ENCODE results near the gene SGK1.

Gene SGK1

GRCh38 chr6:134258849-134259306 lies 59.0 kb downstream of the SGK1 start (continued):
- TF ChIP-seq ZBTB49 (tag by site-specific recombination; IDR thresholded peaks at IDR 0.05; ENCODE audit: low read depth) (no peak), ZSCAN5A (tag by site-specific recombination; IDR thresholded peaks at IDR 0.05) (no peak), ZNF266 (tag by site-specific recombination; IDR thresholded peaks at IDR 0.05; ENCODE audit: low read depth) (no peak), ZNF837 (tag by site-specific recombination; IDR thresholded peaks at IDR 0.05) (no peak), ZNF529 (tag by site-specific recombination; IDR thresholded peaks at IDR 0.05; ENCODE audit: insufficient replicate concordance) (no peak)

GRCh38 chr6:134257516-134257915 lies 60.4 kb downstream of the SGK1 start:
- no peaks in the 10 kb centered on the region for H3K9me3 ChIP-seq (ENCODE audit: control insufficient read depth, insufficient read depth, low read depth, low read length)
- ChIA-PET POLR2A (no interaction called here), CTCF (no interaction called here)
- TF ChIP-seq ZNF211 (tag by site-specific recombination; IDR thresholded peaks at IDR 0.05; ENCODE audit: low read depth) (no peak), SCRT1 (tag by site-specific recombination; IDR thresholded peaks at IDR 0.05; ENCODE audit: borderline replicate concordance) (no peak), HOXD13 (CRISPR knock-in tag; IDR thresholded peaks at IDR 0.05; ENCODE audit: borderline replicate concordance) (no peak), ZNF610 (tag by site-specific recombination; IDR thresholded peaks at IDR 0.05; ENCODE audit: borderline replicate concordance) (no peak), ZNF423 (tag by site-specific recombination; IDR thresholded peaks at IDR 0.05) (no peak), ZNF747 (tag by site-specific recombination; IDR thresholded peaks at IDR 0.05) (no peak), ZNF701 (tag by site-specific recombination; IDR thresholded peaks at IDR 0.05) (no peak), HOXA7 (CRISPR knock-in tag; IDR thresholded peaks at IDR 0.05; ENCODE audit: borderline replicate concordance) (no peak), ZNF518A (tag by site-specific recombination; conservative IDR thresholded peaks at IDR 0.05; ENCODE audit: low read depth) (no peak), ZNF645 (tag by site-specific recombination; IDR thresholded peaks at IDR 0.05) (no peak), ZNF362 (tag by site-specific recombination; IDR thresholded peaks at IDR 0.05) (no peak), ZNF354C (tag by site-specific recombination; IDR thresholded peaks at IDR 0.05; ENCODE audit: borderline replicate concordance, low read depth) (no peak), GLIS1 (tag by site-specific recombination; IDR thresholded peaks at IDR 0.05) (no peak), ZNF837 (tag by site-specific recombination; IDR thresholded peaks at IDR 0.05) (no peak), ZNF777 (tag by site-specific recombination; IDR thresholded peaks at IDR 0.05; ENCODE audit: borderline replicate concordance) (no peak), ZNF366 (tag by site-specific recombination; conservative IDR thresholded peaks at IDR 0.05) (no peak)
- no peaks in the 10 kb centered on the region for H3K36me3 ChIP-seq (ENCODE audit: control insufficient read depth in 2 of 2, insufficient read depth in 1 of 2, low read length in 2 of 2)
- H3K4me1 ChIP-seq (ENCODE audit: control insufficient read depth, insufficient read depth, low read length) = no peaks in the 10 kb centered on the region
- H3K4me3 ChIP-seq (ENCODE audit: low read depth, low read length) = no peak overlapping the region
- H3K27ac ChIP-seq (ENCODE audit: extremely low read depth, low read depth, low read length) = no peak overlapping the region

All from HEK293 (cell line).